Smooth muscle cell (in vitro differentiated cells): ENCODE data around the gene NBL1. TPM values are rescaled to one million over a fixed set of nuclear protein-coding genes. Genes with fewer than 3 reads are reported as not detected.

Experiments
- DNase-seq: peaks from one replicate; lab custom pipeline; 2025; ENCODE audit not compliant: unreplicated experiment; lab: John Stamatoyannopoulos, UW
- H2AFZ ChIP-seq: fragments of 200-600 bp; sonication (generic); 2 replicates; pipeline ENCODE4 v1.6.0; 2016; ENCODE audit warnings: antibody characterized with exemption, low read depth, mild to moderate bottlenecking
- H3F3A ChIP-seq: fragments of 200-600 bp; sonication (generic); 2 replicates; pipeline ENCODE4 v1.6.0; 2017; ENCODE audit warnings: antibody characterized with exemption, low read depth
- H3K27ac ChIP-seq: fragments of 200-600 bp; sonication (generic); 2 replicates; pipeline ENCODE4 v1.5.1; 2016; ENCODE audit warnings: low read depth, mild to moderate bottlenecking
- H3K27me3 ChIP-seq: fragments of 200-600 bp; sonication (generic); 2 replicates; pipeline ENCODE4 v1.6.1; 2016; ENCODE audit warnings: low read depth, mild to moderate bottlenecking
- H3K36me3 ChIP-seq: fragments of 200-600 bp; sonication (generic); 2 replicates; pipeline ENCODE4 v1.5.1; 2016; ENCODE audit warnings: low read depth
- H3K4me1 ChIP-seq: fragments of 200-600 bp; sonication (generic); 2 replicates; pipeline ENCODE4 v1.5.1; 2016; ENCODE audit warnings: low read depth
- H3K4me2 ChIP-seq: fragments of 200-600 bp; sonication (generic); 2 replicates; pipeline ENCODE4 v1.6.0; 2016; ENCODE audit warnings: mild to moderate bottlenecking
- H3K4me3 ChIP-seq: fragments of 200-600 bp; sonication (generic); 2 replicates; pipeline ENCODE4 v1.5.1; 2016; ENCODE audit warnings: mild to moderate bottlenecking
- H3K79me2 ChIP-seq: fragments of 200-600 bp; sonication (generic); 2 replicates; pipeline ENCODE4 v1.6.0; 2016; ENCODE audit warnings: low read depth, mild to moderate bottlenecking
- H3K9ac ChIP-seq: fragments of 200-600 bp; sonication (generic); 2 replicates; pipeline ENCODE4 v1.6.0; 2016; ENCODE audit warnings: low read depth
- H3K9me3 ChIP-seq: fragments of 200-600 bp; sonication (generic); replicated peaks from 2 replicates; pipeline ENCODE4 v1.5.1; 2016; ENCODE audit warnings: low read depth
- H4K20me1 ChIP-seq: fragments of 200-600 bp; sonication (generic); 2 replicates; pipeline ENCODE4 v1.6.0; 2016; ENCODE audit warnings: low read depth
- WGBS: methylation state at CpG from one replicate; pipeline ENCODE4 v1.1.7; 2016; ENCODE audit warnings: low lambda C conversion rate; 5-methylcytosine and 5-hydroxymethylcytosine counted together
- polyA plus RNA-seq: library from polyadenylated mRNA; unstranded; fragments of >200 nt; fragmentation: Nextera tagmentation; extraction: Ambion mirVana; gene quantifications from 2 replicates; pipeline ENCODE4 v1.2.1, GENCODE V29; 2016
- total RNA-seq: library from RNA; depleted of rRNA; stranded (reverse); fragments of >200 nt; gene quantifications from 2 replicates; pipeline ENCODE4 v1.2.3, GENCODE V29; 2014
- TF ChIP-seq, protein P1 (sequence below): fragments of 200-600 bp; sonication (generic); IDR thresholded peaks from 2 replicates; pipeline ENCODE4 v1.5.1; 2017; ENCODE audit warnings: borderline replicate concordance, mild to moderate bottlenecking, antibody characterized with exemption; ENCODE audit not compliant: insufficient read depth, poor library complexity, severe bottlenecking

NBL1 gene
- total and polyA plus RNA-seq, 2 experiments from 2014 or later = 9.4 to 35.9 TPM

DNA sequence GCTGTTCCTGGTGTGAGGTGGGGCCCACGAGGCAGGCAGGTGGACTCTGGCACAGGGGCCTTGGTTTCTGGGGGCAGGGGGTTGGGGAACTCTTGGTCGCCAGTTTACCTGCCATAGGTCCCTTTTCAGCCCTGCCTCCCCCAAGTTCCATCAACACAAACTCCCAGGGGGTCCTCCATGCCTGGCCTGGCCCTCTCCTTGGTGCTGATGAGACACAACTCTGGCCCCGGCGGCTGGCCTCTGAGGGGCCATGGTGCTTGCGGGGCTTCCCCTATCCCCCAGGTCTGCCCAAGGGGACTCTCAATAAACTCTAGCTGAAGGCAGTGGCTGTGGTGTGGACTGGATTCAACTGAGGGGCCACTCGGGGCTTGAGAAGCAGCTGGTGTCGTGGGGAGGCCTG, 36.5 kb downstream of the NBL1 start:
- H3K79me2 ChIP-seq = no peaks in the 10 kb centered on the region
- no peak overlapping the region for H3K4me3 ChIP-seq
- no peaks in the 10 kb centered on the region for H3K4me1 ChIP-seq
- H3K9me3 ChIP-seq = no peaks in the 10 kb centered on the region
- H3K4me2 ChIP-seq = no peak overlapping the region
- no peaks in the 10 kb centered on the region for H3F3A ChIP-seq
- H4K20me1 ChIP-seq = no peaks in the 10 kb centered on the region
- no peak for DNase-seq
- H3K27me3 ChIP-seq = no peaks in the 10 kb centered on the region
- TF ChIP-seq, protein P1, sequence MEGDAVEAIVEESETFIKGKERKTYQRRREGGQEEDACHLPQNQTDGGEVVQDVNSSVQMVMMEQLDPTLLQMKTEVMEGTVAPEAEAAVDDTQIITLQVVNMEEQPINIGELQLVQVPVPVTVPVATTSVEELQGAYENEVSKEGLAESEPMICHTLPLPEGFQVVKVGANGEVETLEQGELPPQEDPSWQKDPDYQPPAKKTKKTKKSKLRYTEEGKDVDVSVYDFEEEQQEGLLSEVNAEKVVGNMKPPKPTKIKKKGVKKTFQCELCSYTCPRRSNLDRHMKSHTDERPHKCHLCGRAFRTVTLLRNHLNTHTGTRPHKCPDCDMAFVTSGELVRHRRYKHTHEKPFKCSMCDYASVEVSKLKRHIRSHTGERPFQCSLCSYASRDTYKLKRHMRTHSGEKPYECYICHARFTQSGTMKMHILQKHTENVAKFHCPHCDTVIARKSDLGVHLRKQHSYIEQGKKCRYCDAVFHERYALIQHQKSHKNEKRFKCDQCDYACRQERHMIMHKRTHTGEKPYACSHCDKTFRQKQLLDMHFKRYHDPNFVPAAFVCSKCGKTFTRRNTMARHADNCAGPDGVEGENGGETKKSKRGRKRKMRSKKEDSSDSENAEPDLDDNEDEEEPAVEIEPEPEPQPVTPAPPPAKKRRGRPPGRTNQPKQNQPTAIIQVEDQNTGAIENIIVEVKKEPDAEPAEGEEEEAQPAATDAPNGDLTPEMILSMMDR = no peak
- no peak overlapping the region for H2AFZ ChIP-seq
- H3K36me3 ChIP-seq = no peaks in the 10 kb centered on the region
- no peak overlapping the region for H3K27ac ChIP-seq
- no peak overlapping the region for H3K9ac ChIP-seq
- WGBS = 88% methylated on average over 7 of the region's 7 CpGs

DNA sequence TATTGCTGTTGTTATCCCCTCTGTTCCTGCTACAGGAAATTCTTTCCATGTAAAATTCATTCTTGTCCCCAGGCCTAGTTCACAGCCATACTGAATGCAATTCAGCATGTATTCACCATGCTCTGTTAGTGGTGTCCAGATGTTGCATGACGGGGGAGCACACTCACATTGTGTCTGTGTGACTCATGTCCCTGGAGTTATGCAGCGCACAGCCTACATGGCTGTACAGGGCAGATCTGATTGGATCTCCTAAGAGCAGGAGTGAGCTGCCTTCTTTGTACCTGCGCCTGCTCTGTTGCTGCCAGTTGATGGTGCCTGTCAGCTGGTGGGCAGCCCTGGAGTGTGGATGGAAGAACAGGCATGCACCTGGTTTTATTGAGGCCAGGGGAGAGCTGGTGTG, 38.1 kb downstream of the NBL1 start:
- no peak overlapping the region for H3K9ac ChIP-seq
- whole genome bisulfite sequencing = 24% methylated on average over 3 of the region's 3 CpGs
- TF ChIP-seq, protein P1 = no peak
- no peak overlapping the region for H2AFZ ChIP-seq
- H3K27ac ChIP-seq = no peak overlapping the region
- no peaks in the 10 kb centered on the region for H3K36me3 ChIP-seq
- H4K20me1 ChIP-seq = no peaks in the 10 kb centered on the region
- H3K79me2 ChIP-seq = no peaks in the 10 kb centered on the region
- no peak for DNase-seq
- H3K4me3 ChIP-seq = no peak overlapping the region
- no peaks in the 10 kb centered on the region for H3F3A ChIP-seq
- H3K9me3 ChIP-seq = no peaks in the 10 kb centered on the region
- H3K4me1 ChIP-seq = no peaks in the 10 kb centered on the region
- H3K4me2 ChIP-seq = no peak overlapping the region
- H3K27me3 ChIP-seq = no peaks in the 10 kb centered on the region

DNA sequence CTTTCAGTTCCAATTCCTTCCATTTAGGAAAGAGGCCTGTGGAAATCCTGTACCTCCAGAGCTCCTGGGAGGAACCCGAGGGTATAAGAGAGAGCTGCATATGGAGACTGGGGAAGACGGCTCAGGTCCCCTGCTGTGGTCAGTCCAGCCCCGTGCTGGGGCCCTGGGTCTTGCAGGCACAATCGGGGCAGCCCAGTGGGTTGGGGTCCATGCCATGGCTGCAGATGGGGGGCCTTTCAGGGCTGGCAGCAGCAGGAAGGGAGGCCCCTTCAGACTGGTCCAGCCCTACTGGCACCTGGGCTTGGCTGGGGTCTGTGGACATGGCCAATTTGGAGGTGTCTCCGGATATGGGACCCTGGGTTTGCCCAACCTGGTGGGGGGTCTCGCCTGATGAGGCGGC, 38.8 kb downstream of the NBL1 start:
- Histone ChIP-seq H2AFZ (no peak overlapping the region), H3K4me2 (no peak overlapping the region), H4K20me1 (no peaks in the 10 kb centered on the region), H3K4me1 (no peaks in the 10 kb centered on the region), H3K9me3 (no peaks in the 10 kb centered on the region), H3K27me3 (no peaks in the 10 kb centered on the region), H3F3A (no peaks in the 10 kb centered on the region), H3K79me2 (no peaks in the 10 kb centered on the region), H3K9ac (no peak overlapping the region), H3K27ac (no peak overlapping the region), H3K4me3 (no peak overlapping the region), H3K36me3 (no peaks in the 10 kb centered on the region)
- 88% methylated on average over 7 of the region's 7 CpGs for WGBS
- TF ChIP-seq, protein P1 = no peak
- no peak for DNase-seq

DNA sequence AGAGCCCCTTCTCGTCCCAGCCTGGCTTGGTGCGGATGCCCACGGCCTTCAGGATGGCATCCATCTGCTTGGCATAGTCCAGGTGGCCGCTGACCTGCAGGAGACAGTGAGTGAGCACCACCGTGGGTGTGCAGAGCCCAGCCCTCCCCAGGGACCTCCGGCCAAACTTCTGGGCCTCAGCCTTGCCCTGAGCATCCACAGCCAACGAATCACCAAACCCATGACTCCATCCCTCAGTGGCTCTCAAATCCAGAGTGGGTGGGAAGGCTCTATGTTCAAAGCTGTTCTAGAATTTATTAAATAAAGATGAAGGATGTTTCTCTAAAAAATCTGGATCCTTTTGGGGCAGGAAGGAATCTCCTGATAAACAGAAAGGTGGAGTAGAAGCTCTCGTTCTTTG, 39.2 kb downstream of the NBL1 start:
- H3K79me2 ChIP-seq = no peaks in the 10 kb centered on the region
- H4K20me1 ChIP-seq = no peaks in the 10 kb centered on the region
- H2AFZ ChIP-seq = no peak overlapping the region
- no peaks in the 10 kb centered on the region for H3F3A ChIP-seq
- H3K36me3 ChIP-seq = no peaks in the 10 kb centered on the region
- H3K4me3 ChIP-seq = no peak overlapping the region
- no peaks in the 10 kb centered on the region for H3K9me3 ChIP-seq
- 86% methylated on average over 8 of the region's 8 CpGs for WGBS
- DNase-seq = no peak
- H3K4me1 ChIP-seq = no peaks in the 10 kb centered on the region
- no peak overlapping the region for H3K27ac ChIP-seq
- no peak overlapping the region for H3K9ac ChIP-seq
- H3K27me3 ChIP-seq = no peaks in the 10 kb centered on the region
- no peak overlapping the region for H3K4me2 ChIP-seq
- TF ChIP-seq, protein P1 = no peak
